OCI-LY7 (cell line): ENCODE results near the gene ANLN. TPM values are rescaled to one million over a fixed set of nuclear protein-coding genes. Genes with fewer than 3 reads are reported as not detected.

Experiments
- BruUV-seq: library from RNA; stranded (reverse); fragments of 400-500 nt; replicated peaks from 2 replicates; lab custom pipeline; 2021; lab: Mats Ljungman, UMichigan
- CTCF ChIA-PET: fragments of 300-600 bp; sonication (Branson Sonifier 250); formaldehyde crosslinking; loops from one replicate; lab custom pipeline; 2022; ENCODE audit warnings: antibody characterized with exemption; ENCODE audit not compliant: unreplicated experiment; lab: Charles Lee
- POLR2A ChIA-PET: fragments of 300-600 bp; sonication (Branson Sonifier 250); formaldehyde crosslinking; loops from one replicate; lab custom pipeline; 2022; ENCODE audit warnings: antibody characterized with exemption; lab: Charles Lee
- DNase-seq: peaks from one replicate; pipeline ENCODE4 v3.0.0-alpha.2; 2015; ENCODE audit warnings: low spot score
- H2AFZ ChIP-seq: fragments of 200-600 bp; sonication (generic), shearing (Covaris generic); 2 replicates; pipeline ENCODE4 v1.6.1; 2014; ENCODE audit warnings: mild to moderate bottlenecking, antibody characterized with exemption, low read length, moderate library complexity
- H3K27ac ChIP-seq: fragments of 200-600 bp; sonication (generic); 2 replicates; pipeline ENCODE4 v1.5.1; 2014; ENCODE audit warnings: mixed run types, low read depth, mild to moderate bottlenecking, moderate library complexity, low read length, inconsistent platforms; ENCODE audit not compliant: poor library complexity, severe bottlenecking
- H3K36me3 ChIP-seq: fragments of 200-600 bp; sonication (generic); 2 replicates; pipeline ENCODE4 v1.6.1; 2014; ENCODE audit warnings: mild to moderate bottlenecking, antibody characterized with exemption, low read length, moderate library complexity, mixed read lengths; ENCODE audit not compliant: insufficient read depth
- H3K4me1 ChIP-seq: fragments of 200-600 bp; sonication (generic); 2 replicates; pipeline ENCODE4 v1.5.1; 2014; ENCODE audit warnings: mild to moderate bottlenecking, low read length; ENCODE audit not compliant: insufficient read depth, poor library complexity, severe bottlenecking
- H3K4me2 ChIP-seq: fragments of 200-600 bp; sonication (generic); 2 replicates; pipeline ENCODE4 v1.6.1; 2014; ENCODE audit warnings: mild to moderate bottlenecking, low read length
- H3K4me3 ChIP-seq: fragments of 200-600 bp; sonication (generic); 2 replicates; pipeline ENCODE4 v1.5.1; 2014; ENCODE audit warnings: mild to moderate bottlenecking, low read depth, low read length; ENCODE audit not compliant: poor library complexity, severe bottlenecking
- H3K79me2 ChIP-seq: fragments of 200-600 bp; sonication (generic); 2 replicates; pipeline ENCODE4 v1.6.1; 2016; ENCODE audit warnings: low read depth, mild to moderate bottlenecking, low read length, moderate library complexity, mixed read lengths; ENCODE audit not compliant: insufficient read depth
- H3K9me2 ChIP-seq: fragments of 200-600 bp; sonication (generic); 2 replicates; pipeline ENCODE4 v1.6.1; 2016; ENCODE audit warnings: mild to moderate bottlenecking, low read length, mixed read lengths; ENCODE audit not compliant: insufficient read depth
- H3K9me3 ChIP-seq: fragments of 200-600 bp; sonication (generic); 2 replicates; pipeline ENCODE4 v1.6.1; 2014; ENCODE audit warnings: mild to moderate bottlenecking, mixed run types, low read length, mixed read lengths
- H4K20me1 ChIP-seq: fragments of 200-600 bp; sonication (generic); 2 replicates; pipeline ENCODE4 v1.6.1; 2014; ENCODE audit warnings: mild to moderate bottlenecking, antibody characterized with exemption, low read length, moderate library complexity, mixed read lengths; ENCODE audit not compliant: insufficient read depth
- EZH2phosphoT487 ChIP-seq: fragments of 200-600 bp; sonication (generic); IDR thresholded peaks from 2 replicates; pipeline ENCODE4 v1.6.1; 2018; ENCODE audit warnings: low read depth, borderline replicate concordance, mild to moderate bottlenecking, mixed run types, antibody characterized with exemption, low read length, moderate library complexity, mixed read lengths
- intact Hi-C: fragments of 100-400 bp; cut with micrococcal nuclease; formaldehyde crosslinking; loops from one replicate; pipeline ENCODE4 v1.10.0; 2022; ENCODE audit not compliant: unreplicated experiment
- total RNA-seq, 2 experiments: library from RNA; depleted of rRNA in 1 of 2; stranded (reverse); fragments of >200 nt in 1 of 2; shearing (Covaris generic) in 1 of 2; gene quantifications; 2 replicates each; pipeline ENCODE4 v1.2.3, GENCODE V29; 2014 to 2022
- TF ChIP-seq, protein P1 (sequence below): fragments of 200-600 bp; sonication (generic); conservative IDR thresholded peaks from 2 replicates; pipeline ENCODE4 v1.5.1; 2014; ENCODE audit warnings: mild to moderate bottlenecking, antibody characterized with exemption, low read length, moderate library complexity, mixed read lengths

ANLN gene
- total RNA-seq, 2 experiments from 2014 or later: 56.5 to 71.0 TPM

- H2AFZ ChIP-seq: no peak overlapping the region
- no peaks in the 10 kb centered on the region for H3K79me2 ChIP-seq
- no peak for TF ChIP-seq EZH2phosphoT487
- TF ChIP-seq, protein P1, sequence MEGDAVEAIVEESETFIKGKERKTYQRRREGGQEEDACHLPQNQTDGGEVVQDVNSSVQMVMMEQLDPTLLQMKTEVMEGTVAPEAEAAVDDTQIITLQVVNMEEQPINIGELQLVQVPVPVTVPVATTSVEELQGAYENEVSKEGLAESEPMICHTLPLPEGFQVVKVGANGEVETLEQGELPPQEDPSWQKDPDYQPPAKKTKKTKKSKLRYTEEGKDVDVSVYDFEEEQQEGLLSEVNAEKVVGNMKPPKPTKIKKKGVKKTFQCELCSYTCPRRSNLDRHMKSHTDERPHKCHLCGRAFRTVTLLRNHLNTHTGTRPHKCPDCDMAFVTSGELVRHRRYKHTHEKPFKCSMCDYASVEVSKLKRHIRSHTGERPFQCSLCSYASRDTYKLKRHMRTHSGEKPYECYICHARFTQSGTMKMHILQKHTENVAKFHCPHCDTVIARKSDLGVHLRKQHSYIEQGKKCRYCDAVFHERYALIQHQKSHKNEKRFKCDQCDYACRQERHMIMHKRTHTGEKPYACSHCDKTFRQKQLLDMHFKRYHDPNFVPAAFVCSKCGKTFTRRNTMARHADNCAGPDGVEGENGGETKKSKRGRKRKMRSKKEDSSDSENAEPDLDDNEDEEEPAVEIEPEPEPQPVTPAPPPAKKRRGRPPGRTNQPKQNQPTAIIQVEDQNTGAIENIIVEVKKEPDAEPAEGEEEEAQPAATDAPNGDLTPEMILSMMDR: no peak
- DNase-seq: no peak
- BruUV-seq: no TSS peak
- no peak overlapping the region for H3K4me3 ChIP-seq
- H4K20me1 ChIP-seq: no peaks in the 10 kb centered on the region
- no peak overlapping the region for H3K4me2 ChIP-seq
- H3K4me1 ChIP-seq: no peaks in the 10 kb centered on the region
- no peak overlapping the region for H3K27ac ChIP-seq
- ChIA-PET POLR2A (interaction anchor here (0.6 to 1.5 kb wide), 3 partner anchors 8 to 488 kb away, joined by 3 to 4 read pairs (median 3); no protein-coding TSS in a partner anchor), CTCF (no interaction called here)
- intact Hi-C loops: no loop called here
- H3K36me3 ChIP-seq: peaks cover 97% of the 10 kb centered on the region
- no peaks in the 10 kb centered on the region for H3K9me3 ChIP-seq
- no peaks in the 10 kb centered on the region for H3K9me2 ChIP-seq
Measured at GRCh38 chr7:36420307-36420706, 30.6 kb downstream of the ANLN start.

DNA sequence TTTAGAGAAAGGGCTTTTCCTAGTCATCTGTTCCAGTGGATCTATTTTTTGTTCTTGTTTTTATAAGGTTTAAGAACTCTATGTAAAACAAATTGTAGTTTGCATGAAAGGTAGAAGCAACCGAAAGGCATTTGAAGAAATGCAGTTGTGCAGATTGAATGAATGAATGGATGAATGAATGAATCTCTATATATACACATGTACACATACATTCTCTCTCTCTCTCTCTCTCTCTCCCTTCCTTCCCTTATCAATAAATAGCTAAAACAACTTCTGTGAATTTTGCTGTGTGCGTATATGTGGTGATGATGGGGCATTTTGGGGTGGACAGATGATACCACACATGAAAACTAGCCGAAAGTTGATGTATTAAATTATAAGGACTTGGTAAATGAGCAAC is 32.4 kb downstream of the ANLN start:
- BruUV-seq: no TSS peak
- Histone ChIP-seq H3K27ac (no peak overlapping the region), H3K4me3 (no peak overlapping the region), H4K20me1 (no peaks in the 10 kb centered on the region), H3K4me2 (no peak overlapping the region), H3K79me2 (no peaks in the 10 kb centered on the region), H2AFZ (no peak overlapping the region), H3K9me3 (no peaks in the 10 kb centered on the region), H3K9me2 (no peaks in the 10 kb centered on the region), H3K4me1 (no peaks in the 10 kb centered on the region), H3K36me3 (peaks cover 98% of the 10 kb centered on the region)
- CTCF ChIA-PET: no interaction called here
- TF ChIP-seq, protein P1: no peak
- TF ChIP-seq EZH2phosphoT487: no peak
- POLR2A ChIA-PET: interaction anchor here (1.0 to 1.5 kb wide), 2 partner anchors 22 to 29 kb away, joined by 3 to 4 read pairs; no protein-coding TSS in a partner anchor
- no peak for DNase-seq
- intact Hi-C loops: no loop called here

GRCh38 chr7:36423633-36424032 is 34.0 kb downstream of the ANLN start:
- no peak overlapping the region for H3K4me3 ChIP-seq
- POLR2A ChIA-PET: interaction anchor here (0.5 kb wide), 1 partner anchor 710 kb away, joined by 4 read pairs; no protein-coding TSS in a partner anchor
- TF ChIP-seq, protein P1: no peak
- no peak for TF ChIP-seq EZH2phosphoT487
- no peaks in the 10 kb centered on the region for H4K20me1 ChIP-seq
- no peaks in the 10 kb centered on the region for H3K9me3 ChIP-seq
- H3K36me3 ChIP-seq: peaks cover 99% of the 10 kb centered on the region
- no TSS peak for BruUV-seq
- H3K4me2 ChIP-seq: no peak overlapping the region
- no peak overlapping the region for H3K27ac ChIP-seq
- intact Hi-C loops: no loop called here
- H3K4me1 ChIP-seq: no peaks in the 10 kb centered on the region
- no peaks in the 10 kb centered on the region for H3K79me2 ChIP-seq
- CTCF ChIA-PET: no interaction called here
- DNase-seq: no peak
- H3K9me2 ChIP-seq: no peaks in the 10 kb centered on the region
- no peak overlapping the region for H2AFZ ChIP-seq
